GM19193 (cell line): Measurements from ENCODE around the gene DPF1.

Source experiments
- POLR2A ChIP-seq: IDR thresholded peaks from 4 replicates; pipeline ENCODE4 v1.6.1; 2011; ENCODE audit not compliant: insufficient read depth, insufficient read length; ENCODE audit errors: extremely low read depth

The DPF1 gene

DNA sequence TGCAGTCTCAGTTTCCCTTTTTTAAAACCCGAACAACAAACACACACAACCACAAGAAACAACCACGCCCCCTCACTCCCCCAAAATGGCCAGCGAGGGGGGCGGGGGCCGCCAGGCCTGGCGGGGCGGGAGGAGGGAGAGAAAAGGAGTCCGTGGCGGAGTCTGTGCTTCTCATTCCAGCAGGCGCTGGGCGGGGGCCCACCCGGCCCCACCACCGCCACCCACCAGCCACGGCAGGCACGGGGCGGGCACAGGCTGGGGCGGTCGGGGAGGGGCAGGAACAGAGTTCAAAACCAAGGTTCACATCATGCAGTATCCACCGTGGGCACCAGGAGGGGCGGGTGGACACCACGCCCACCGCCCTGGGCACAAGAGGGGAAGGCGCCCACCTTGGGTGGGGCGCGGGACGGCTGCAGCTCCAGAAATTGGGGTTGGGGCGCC, 12.9 kb downstream of the DPF1 start:
- no peak for TF ChIP-seq POLR2A

GRCh38 chr19:38210458-38210987, 13.5 kb downstream of the DPF1 start:
- TF ChIP-seq POLR2A = no peak

GRCh38 chr19:38209671-38210457, 14.2 kb downstream of the DPF1 start:
- no peak for TF ChIP-seq POLR2A

DNA sequence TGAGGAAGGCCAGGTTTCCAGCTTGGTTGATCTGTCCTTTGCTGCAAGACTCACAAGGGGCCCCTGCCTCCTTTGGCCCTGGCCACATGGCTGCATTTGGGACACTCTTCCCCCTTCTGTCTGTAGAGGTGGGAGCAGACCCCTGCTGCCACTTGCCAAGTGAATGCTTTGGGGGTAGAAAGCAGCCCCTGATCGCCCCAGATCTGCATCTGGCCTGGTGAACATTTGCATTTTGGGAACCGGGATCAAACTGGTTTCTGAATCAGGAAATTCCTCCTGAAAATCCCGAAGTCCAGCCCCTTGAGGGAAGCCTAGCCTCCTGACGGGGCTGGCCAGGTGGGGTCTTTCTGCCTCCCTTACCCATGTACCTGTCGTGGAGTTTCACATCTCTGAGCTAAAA, 14.9 kb downstream of the DPF1 start:
- no peak for TF ChIP-seq POLR2A

- TF ChIP-seq POLR2A = no peak
These were observed 15.5 kb downstream of the DPF1 start for GRCh38 chr19:38208571-38208970.

DNA sequence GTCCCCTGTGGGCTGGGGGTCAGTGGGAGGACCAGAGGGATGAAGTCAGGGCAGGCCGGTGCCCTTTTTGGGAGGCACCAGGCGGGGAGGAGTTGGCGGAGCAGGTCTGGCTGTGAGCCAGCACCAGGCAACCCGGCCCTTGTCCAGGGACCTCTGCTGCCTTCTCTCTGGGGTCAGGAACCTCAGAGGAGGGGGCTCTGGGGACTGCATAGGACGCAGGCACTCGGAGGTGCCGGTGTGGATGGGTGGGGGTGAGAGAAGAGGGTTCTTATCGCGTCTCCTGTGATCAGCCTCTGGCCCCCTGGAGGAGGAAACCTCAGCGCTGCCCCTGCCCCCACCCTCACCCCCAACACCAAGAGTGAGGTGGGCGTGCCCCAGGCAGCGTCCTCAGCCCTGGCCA, 16.5 kb downstream of the DPF1 start:
- TF ChIP-seq POLR2A = no peak

- no peak for TF ChIP-seq POLR2A
These were observed 17.1 kb downstream of the DPF1 start for GRCh38 chr19:38206928-38207327.

GRCh38 chr19:38206006-38206745, 17.8 kb downstream of the DPF1 start:
- TF ChIP-seq POLR2A = no peak

DNA sequence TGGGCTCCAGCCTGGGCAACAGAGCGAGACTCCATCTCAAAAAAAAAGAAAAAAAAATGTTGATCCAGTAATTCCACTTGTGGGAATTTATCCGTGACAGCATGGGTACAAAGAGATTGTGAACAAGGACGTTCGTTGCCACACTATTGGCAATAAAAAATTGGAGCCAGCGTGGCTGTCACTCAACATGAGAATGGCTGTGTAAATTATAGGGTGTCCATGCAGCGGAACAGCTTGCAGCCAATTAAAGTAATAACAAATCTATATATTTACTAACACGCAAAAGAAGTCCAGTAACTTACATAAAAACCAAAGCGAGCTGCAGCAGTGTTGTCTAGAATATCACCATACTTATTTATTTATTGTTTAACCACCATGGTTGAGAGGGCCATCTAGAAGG, 19.3 kb downstream of the DPF1 start:
- no peak for TF ChIP-seq POLR2A

GRCh38 chr19:38204096-38204495, 19.9 kb downstream of the DPF1 start:
- TF ChIP-seq POLR2A = no peak

DNA sequence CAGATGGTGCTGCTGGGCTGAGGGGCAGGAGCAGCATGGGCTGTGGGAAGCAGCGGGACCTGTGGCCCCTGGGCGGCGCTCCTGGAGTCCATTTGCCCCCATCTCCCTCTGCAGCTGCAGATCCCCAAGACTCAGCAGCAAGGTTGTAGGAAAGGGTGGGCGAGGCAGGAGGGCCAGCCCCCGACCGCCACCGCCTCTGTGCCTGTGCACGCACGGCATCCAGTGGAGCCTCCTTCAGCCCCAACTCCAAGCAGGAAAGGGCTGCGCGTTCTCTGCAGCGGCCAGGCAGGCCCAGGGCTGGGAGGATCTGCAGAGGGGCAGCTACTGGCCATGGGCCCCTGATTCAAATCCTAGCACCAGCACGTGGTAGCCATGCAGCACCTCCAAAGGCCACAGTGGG, 20.8 kb downstream of the DPF1 start:
- no peak for TF ChIP-seq POLR2A

- no peak for TF ChIP-seq POLR2A
These were observed 21.5 kb downstream of the DPF1 start for GRCh38 chr19:38202504-38202903.

- no peak for TF ChIP-seq POLR2A
These were observed 22.3 kb downstream of the DPF1 start for GRCh38 chr19:38201731-38202130.

DNA sequence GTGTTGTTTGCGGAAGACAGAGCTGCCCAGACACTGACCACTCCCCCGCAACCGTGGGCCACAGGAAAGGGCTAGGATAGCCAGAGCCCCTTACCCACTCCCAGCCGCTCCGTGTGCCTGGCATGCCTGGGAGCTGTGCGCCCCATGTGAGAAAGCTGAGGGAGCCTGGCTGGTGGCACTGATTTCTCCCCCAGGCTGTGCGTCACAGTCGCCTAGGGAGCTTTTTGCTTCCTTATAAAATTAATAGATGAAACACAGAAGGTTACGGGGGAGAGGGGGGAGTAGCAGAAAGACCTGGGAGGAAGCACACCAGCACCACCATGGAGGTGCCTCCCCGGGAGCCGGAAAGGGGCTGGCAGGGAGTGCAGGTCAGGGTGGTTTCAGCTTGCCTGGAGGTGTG, 24.7 kb downstream of the DPF1 start:
- no peak for TF ChIP-seq POLR2A

- no peak for TF ChIP-seq POLR2A
These were observed 25.9 kb downstream of the DPF1 start for GRCh38 chr19:38197937-38198704.

GRCh38 chr19:38196948-38197656, 26.9 kb downstream of the DPF1 start:
- no peak for TF ChIP-seq POLR2A
